AML-193 (cell line): Measurements from ENCODE around the gene PTGDS.

Experiments
- DNase-seq, 2 experiments: peaks; one replicate each; lab custom pipeline; 2025; lab: John Stamatoyannopoulos, UW

The PTGDS gene

GRCh38 chr9:136945333-136946227 lies 31.7 kb upstream of the PTGDS start:
- DNase-seq, result no peak

GRCh38 chr9:136946228-136947027 lies 30.9 kb upstream of the PTGDS start:
- no peak for DNase-seq

- DNase-seq, result no peak
These were observed 30.0 kb upstream of the PTGDS start for GRCh38 chr9:136947028-136947891.

GRCh38 chr9:136947955-136948510 lies 29.3 kb upstream of the PTGDS start:
- DNase-seq, result peak; percentile 32 to 35

GRCh38 chr9:136949239-136949816 lies 28.0 kb upstream of the PTGDS start:
- no peak for DNase-seq

- DNase-seq, result peak; percentile 70 to 76
These were observed 27.3 kb upstream of the PTGDS start for GRCh38 chr9:136949817-136950655.

GRCh38 chr9:136950656-136951276 lies 26.5 kb upstream of the PTGDS start:
- DNase-seq, result no peak

- DNase-seq, result no peak
These were observed 25.6 kb upstream of the PTGDS start, which contains the start of gene LCN12 for GRCh38 chr9:136951541-136952320. LCN12 (plus strand) TSS chr9:136952273; CDS start chr9:136952328, 55 bp downstream.

- no peak for DNase-seq
These were observed 24.9 kb upstream of the PTGDS start for GRCh38 chr9:136952321-136952850.

- DNase-seq, result no peak
These were observed 24.2 kb upstream of the PTGDS start for GRCh38 chr9:136952876-136953770.

GRCh38 chr9:136953771-136954269 lies 23.5 kb upstream of the PTGDS start:
- DNase-seq, result no peak

- DNase-seq, result no peak
These were observed 22.8 kb upstream of the PTGDS start for GRCh38 chr9:136954270-136955083.

GRCh38 chr9:136955202-136955942 lies 21.9 kb upstream of the PTGDS start:
- DNase-seq, result no peak

- DNase-seq, result no peak
These were observed 21.4 kb upstream of the PTGDS start for GRCh38 chr9:136955943-136956335.

GRCh38 chr9:136956604-136957003 lies 20.7 kb upstream of the PTGDS start:
- no peak for DNase-seq

GRCh38 chr9:136957461-136957860 lies 19.8 kb upstream of the PTGDS start:
- no peak for DNase-seq
